GM10266 (cell line): ENCODE data around the gene ARHGEF17.

ENCODE experiments used
- DNase-seq: peaks from one replicate; pipeline ENCODE4 v3.0.0; 2012; ENCODE audit errors: extremely low spot score
- TF ChIP-seq, protein P1 (sequence below): IDR thresholded peaks from 2 replicates; pipeline ENCODE4 v1.5.1; 2012; ENCODE audit warnings: mild to moderate bottlenecking, low read depth; ENCODE audit not compliant: control insufficient read depth, insufficient read depth; ENCODE audit errors: missing control alignments

The ARHGEF17 gene

DNA sequence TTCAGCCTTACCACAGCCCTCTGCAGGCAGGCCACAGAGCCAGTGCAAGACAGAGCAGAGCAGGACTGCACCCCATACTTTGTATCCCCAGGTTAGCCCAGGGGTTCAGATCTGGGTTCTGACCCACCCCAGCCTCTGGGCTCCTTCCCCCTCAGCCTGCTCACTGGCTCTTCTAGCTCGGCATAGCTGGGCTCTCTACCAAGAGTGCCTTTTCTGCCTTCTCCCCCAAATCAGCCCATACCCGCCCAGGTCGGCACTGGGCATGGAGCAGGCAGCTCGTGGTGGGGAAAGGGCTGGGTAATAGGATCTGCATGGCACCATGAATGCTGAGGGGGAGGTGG, 76.4 kb downstream of the ARHGEF17 start:
- DNase-seq = no peak
- TF ChIP-seq, protein P1, sequence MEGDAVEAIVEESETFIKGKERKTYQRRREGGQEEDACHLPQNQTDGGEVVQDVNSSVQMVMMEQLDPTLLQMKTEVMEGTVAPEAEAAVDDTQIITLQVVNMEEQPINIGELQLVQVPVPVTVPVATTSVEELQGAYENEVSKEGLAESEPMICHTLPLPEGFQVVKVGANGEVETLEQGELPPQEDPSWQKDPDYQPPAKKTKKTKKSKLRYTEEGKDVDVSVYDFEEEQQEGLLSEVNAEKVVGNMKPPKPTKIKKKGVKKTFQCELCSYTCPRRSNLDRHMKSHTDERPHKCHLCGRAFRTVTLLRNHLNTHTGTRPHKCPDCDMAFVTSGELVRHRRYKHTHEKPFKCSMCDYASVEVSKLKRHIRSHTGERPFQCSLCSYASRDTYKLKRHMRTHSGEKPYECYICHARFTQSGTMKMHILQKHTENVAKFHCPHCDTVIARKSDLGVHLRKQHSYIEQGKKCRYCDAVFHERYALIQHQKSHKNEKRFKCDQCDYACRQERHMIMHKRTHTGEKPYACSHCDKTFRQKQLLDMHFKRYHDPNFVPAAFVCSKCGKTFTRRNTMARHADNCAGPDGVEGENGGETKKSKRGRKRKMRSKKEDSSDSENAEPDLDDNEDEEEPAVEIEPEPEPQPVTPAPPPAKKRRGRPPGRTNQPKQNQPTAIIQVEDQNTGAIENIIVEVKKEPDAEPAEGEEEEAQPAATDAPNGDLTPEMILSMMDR = no peak

DNA sequence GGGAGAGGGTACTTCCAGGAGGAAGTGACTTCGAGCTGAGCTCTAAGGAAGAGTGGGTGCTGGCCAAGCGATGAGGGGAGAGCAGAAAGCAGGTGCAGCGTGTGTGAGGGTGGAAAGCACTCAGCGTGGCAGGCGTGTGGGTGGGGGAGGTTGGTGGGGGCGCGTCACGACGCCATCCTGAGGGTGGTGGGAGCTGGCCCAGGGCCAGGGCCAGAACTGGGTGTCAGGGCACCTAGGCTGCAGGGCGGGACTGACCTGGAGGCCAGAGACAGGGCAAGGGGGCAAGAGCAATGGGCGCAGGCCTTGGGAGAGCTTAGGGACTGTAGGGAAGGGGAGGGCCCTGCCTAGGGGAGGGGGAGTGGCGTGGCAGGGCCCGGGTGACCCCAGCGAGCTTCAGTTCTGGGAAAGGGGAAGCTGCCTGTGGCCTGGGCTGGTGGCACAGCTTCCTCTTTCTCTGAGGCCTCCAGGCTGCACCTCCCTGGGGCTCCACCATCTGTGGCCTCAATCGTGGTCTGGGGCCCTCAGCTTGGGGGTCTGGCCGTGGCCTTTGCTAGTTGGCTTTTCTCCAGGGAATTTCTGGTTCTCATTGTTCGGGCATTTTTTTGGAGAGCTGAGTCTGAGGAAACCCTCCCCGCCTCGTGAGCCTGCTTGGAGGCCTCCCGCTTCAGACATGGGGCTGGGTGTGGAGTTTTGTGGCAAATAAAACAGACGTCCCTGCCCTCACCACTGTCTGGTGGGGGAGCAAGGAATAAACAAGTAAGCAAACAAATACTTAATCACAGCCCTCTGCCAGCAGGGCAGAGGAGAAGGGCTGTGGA, 77.0 kb downstream of the ARHGEF17 start:
- DNase-seq = peak; percentile 80
- TF ChIP-seq, protein P1 = no peak

DNA sequence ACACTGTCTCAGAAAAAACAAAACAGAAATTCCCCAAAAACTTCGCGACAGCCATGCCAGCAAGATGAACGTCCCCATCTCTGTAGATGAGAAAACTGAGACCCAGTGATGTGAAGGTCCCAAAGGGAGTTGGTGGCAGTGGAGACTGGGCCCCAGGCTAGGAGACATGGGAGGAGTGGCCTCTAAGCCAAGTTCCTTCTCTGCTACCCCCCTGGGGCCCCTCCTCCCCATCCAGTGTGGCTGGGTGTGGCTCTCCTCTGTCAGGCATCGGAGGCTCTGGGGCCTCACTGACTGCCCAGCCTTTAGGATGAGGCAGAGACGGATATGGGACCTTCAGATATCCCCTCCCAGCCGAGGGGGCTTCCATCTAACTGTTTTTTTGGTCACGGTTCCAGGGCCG, 77.9 kb downstream of the ARHGEF17 start:
- TF ChIP-seq, protein P1 = no peak
- peak; percentile 68 for DNase-seq

DNA sequence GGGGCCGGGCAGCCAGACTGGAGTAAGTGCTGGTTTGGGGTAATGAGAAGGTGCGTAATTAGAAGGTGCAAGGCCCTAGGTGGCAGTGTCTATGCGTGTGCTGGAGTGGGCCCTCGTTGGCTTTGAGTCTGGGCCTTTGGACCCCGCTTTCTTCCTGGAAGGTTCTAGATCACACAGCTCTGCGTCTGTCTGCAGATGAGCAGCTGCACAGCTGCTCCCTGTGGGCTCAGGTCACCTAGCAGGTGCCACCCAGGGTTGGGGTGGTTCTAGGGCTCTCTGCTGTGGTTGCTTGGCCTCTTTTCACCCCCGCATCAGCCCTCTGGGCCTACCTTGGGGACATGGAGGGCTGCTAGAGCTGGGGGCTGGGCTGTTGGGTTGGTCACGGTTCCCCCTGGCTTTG, 78.5 kb downstream of the ARHGEF17 start:
- TF ChIP-seq, protein P1 = no peak
- no peak for DNase-seq

DNA sequence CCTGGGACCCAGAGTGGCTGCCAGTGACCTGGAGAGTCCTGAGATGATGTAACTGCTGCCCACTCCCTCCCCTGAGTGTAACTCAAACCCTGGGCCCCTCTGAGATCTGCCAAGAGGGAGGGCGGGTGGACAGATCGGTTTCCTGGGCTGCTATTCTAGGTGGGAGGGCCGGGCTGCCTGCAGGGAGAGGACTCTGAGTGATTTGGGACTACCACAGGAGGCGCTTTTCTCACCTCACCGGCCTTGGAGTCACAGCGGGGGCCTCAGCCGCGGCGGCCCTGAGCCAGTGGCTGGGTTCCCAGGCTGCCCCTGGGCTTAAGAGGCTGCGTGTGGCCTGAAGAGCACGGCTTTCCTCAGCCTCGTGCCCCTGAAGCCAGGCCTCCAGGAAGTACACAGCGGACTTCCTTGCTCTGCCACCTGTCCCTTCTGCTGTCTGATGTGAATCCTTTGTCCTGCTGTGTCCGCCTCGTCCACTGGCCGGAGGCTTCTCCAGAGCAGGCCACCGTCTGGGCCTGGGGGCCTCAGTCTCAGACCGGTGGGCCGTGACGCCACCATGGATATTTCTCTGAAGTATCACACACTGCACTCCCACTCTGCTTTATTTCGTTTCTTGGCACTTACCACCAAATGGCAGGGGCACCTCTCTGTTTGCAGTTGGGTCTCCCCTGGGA, 79.7 kb downstream of the ARHGEF17 start:
- no peak for DNase-seq
- TF ChIP-seq, protein P1 = peak; percentile 10

DNA sequence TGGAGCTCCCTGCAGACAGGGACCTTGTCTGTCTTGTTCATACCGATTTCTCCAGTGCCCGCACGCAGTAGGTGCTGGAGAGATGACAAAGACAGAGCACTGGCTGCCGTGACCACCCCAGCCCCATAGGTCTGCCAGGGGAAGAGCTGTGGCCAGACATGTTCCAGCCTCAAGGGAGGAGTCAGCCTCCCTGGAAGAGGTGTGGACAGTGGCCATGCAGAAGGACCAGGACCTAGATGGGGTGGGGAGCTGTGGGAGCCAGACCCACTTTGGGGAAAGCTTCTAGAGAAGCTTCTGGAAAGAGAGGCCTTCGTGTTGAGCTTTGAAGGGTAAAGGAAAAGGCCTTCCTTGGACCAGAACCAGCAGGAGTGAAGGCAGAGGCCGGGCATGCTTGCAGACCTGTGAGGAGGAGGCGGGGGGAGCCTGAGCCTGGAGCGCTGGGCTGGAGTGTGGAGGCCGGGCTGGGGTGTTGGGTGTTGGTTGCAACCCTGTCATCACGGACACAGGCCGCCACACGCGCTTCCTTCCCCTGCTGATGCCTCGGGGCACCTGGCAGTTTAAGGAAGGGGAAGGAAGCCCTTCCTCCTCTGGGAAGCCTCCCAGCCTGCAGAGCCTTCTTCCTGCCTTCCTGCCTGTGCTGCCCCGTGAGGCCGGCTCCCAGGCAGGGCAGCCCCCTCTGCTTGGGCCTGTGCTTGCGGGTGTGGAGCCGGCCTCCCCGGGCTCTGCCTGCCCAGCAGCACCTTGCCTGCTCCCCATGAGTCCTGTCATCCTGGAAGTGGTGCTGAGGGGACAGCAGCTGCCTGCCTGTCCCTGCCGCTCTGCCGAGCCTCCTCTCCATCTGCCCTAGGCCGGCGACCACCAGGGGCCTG, 80.4 kb downstream of the ARHGEF17 start:
- DNase-seq = no peak
- TF ChIP-seq, protein P1 = no peak

DNA sequence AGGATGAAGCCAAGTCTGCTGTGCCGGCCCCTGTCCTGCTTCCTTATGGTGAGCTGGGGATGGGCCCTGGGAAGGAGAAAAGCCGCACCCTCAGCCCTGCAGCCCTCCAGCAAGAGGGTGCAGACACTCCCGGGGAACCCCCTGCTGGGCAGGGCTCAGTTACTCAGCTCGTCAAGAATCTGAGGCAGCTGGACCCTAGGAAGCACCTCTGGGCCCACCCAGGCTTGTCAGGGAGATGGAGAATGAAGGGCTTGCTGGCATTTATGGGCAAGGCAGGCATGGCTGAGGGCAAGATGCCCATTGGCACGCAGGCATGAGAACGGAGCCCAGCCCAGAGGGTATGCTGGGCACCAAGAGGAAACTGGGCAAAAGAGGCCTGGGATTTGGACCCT, 81.1 kb downstream of the ARHGEF17 start:
- DNase-seq = no peak
- TF ChIP-seq, protein P1 = no peak
